GM21576 (cell line): ENCODE measurements around the gene DUOXA1.

Source experiments
- ATAC-seq: cut with Tn5 transposase; IDR thresholded peaks from one replicate; pipeline ENCODE4 v1.9.1; 2021; ENCODE audit warnings: mild to moderate bottlenecking, moderate library complexity; ENCODE audit not compliant: unreplicated experiment

Gene DUOXA1

DNA sequence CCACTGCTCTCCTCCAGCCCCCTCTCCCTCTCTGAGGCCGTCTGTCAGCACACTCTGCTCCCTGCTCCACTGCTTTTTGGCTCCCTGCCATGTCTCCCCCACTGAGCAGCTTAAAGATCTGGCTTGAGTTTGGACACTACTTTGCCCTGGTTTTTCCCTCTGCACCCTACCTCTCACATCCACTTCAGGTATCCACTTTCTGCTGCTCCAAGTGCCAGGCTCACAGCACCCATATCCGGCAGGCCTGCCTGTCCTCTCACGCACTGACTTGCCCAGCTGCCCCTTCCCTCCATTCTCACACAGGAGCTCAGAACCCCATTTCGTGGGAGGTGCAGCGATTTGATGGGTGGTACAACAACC, 3.9 kb upstream of the DUOXA1 start:
- ATAC-seq: no peak

DNA sequence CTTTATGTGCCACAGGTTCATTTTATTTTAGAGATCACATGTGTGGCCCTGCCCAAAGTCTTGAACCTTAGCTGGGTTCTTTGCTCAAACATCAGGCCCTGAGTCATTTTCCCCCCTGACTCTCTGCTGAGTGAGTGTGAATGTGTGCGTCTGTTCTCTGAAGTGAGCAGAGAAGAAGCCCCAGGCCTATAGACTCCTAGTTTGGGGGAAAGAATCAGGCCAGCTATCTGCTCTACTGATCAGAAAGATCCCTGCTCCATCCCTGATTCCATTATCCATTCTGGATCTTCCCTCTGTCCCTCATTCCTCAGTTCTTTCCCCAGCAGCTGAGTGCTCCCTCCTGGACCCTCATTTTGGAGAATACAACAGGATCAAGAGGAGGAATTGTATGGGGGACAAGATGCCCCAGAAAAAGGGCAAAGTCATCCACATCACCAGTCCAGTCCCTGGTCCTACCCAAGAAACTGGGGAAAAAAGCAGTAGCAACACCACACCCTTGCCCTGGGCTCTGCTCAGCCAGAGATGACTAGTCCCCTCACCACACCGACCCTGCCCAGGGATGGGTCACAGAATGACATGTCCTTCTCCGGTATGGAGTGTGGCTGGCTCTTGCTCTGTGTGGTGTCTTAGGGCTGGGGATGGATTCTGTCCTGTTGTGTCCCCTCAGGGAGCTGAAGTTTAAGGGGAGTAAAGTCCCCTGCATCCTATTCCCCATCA, 3.3 kb upstream of the DUOXA1 start:
- ATAC-seq: no peak

DNA sequence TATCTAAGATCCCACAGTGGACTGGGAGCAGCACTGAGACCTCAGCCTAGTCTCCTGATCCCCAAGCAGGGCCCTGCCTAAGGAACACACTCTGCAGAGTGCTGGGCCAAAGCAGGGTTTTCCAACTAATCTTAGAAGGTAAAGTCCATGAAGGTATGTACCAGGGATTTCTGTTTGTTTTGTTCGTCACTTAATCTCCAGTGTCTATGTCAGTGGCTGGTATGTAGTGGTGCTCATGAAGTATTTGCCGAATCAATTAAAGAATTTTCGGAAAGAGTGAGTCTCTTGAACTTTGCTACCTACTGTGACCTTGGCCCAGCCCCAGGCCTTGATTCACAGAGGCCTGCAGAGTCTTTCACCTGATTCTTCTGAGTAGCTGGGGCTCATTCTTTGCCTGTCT, 1.8 kb upstream of the DUOXA1 start:
- no peak for ATAC-seq

DNA sequence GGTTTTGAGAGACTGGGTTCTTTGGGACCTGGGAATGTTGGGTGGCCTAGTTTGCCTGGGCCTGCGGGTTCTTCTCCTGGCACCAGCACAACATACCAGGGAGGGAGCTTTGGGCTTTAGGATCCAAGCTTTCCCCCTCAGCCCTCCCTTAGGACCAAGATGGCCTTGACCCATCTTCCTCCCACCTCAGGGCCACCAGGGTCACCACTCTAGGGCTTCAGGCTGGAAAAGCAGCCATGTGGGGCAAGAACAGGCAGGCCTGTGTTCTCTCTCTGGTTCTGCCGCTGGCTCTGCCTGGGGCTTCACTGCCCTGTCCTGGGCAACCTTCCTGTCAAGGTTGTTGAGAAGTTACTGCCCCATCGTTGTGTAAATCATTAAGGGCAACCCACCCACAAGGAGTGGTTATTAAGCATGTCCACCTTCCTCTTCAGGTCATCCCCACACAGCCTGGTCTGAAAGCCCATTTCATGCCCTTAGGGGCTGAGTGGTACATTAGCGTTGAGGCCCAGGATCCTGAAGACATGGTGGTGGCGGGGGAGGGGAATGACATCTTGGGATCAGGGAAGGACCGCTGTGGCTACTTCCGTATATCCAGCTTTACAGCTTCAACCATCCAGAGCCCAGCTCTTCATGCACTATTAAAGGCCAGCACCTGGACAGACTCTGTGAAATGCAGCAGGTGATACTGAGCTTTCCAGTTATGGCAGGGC, 767 bp upstream of the DUOXA1 start:
- ATAC-seq: no peak

DNA sequence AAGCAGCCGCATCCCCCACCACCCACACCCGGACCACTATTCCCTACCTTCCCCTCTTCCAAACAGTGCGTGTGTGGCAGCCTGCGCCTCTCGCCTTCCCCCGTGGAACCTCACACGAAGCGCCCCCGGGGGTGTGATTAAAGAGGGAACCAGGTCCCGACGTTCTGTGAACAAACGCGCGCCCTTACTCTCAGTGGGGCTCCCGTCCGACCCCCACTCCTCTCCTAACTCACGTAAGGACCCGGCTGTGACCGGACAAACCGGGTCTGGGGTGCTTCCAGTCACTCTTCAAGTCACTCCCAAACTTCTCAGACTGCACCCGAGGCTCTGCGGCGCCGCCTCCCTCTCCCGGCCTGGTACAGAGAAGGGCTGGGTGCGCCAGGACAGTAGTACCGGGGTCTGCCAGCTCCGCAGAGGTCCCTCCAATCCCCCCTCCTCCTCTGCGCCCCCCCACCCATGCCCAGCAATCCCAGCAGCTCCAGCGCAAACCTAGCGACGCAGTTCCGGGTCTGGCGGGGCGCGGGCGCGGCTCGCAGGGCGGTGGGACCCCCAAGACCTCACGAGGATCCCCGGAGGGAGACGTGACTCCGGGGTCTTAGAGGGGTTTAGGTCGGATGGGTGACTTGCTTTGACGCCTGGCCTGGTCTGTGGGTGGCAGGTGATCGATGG, 574 bp downstream of the DUOXA1 start:
- no peak for ATAC-seq

DNA sequence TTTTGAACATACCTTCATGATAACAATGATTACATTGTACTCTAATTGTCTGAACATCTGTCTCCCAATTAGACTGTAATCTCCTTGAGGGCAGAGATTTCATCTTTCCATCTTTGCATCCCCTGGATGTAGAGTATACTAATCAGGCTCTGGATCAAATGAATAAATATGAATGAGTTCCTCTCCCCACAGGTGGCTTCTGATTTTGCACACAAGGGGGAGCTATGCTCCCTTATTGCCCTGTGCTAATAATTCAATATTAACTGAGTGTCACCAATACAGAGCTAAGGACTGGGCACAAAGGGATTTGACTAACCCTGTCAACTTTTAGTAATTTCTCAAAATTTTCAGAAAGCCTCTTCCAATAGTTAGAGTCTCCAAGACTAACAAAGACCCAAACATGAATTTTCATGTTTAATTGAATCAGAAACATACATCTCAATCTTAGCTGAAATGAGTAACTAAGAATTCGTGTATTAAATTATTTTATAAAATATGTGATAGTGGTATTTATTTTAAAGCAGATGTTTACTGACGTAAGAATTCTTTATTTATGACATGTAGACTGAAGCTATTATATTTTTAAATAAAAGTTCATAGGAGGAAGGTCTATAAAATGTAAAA, 3.0 kb downstream of the DUOXA1 start:
- ATAC-seq: no peak

DNA sequence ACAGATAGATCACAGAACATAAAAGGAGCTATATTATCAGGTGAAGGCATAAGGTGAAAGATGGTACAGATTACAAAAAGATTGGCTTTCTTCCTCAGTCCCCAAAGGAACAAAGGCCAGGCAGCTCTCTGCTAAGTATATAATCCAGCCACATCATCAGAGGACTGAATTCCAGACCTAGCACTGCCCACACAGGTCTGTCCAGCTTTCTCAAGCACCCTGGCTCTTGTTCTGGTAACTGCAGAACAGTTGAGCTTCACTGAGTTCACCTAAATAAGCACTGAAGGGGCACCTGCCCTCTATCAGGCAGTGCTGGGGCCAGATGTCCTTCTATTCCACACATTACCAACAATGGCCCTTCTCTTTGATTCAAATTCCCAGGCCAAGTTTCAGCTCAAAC, 6.3 kb downstream of the DUOXA1 start:
- ATAC-seq: no peak

DNA sequence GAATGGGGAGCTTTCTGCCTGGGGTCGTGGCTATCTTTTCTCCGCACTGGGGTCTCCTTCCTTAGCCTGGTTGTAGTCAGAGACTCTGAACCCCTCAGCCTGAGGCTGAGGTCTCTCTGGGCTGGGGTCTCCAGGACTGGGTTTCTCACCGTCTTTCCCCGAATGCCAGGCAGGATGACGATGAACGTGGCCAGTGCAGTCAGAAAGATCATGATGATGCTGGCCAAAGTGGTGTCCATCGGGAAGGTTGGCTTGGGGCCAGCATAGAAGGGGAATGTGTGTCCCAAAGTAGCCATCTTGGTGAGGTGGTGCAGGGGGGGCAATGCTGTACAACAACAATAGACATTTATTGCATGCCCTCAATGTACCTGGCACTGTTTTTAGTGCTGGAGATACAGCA, 7.0 kb downstream of the DUOXA1 start:
- no peak for ATAC-seq

DNA sequence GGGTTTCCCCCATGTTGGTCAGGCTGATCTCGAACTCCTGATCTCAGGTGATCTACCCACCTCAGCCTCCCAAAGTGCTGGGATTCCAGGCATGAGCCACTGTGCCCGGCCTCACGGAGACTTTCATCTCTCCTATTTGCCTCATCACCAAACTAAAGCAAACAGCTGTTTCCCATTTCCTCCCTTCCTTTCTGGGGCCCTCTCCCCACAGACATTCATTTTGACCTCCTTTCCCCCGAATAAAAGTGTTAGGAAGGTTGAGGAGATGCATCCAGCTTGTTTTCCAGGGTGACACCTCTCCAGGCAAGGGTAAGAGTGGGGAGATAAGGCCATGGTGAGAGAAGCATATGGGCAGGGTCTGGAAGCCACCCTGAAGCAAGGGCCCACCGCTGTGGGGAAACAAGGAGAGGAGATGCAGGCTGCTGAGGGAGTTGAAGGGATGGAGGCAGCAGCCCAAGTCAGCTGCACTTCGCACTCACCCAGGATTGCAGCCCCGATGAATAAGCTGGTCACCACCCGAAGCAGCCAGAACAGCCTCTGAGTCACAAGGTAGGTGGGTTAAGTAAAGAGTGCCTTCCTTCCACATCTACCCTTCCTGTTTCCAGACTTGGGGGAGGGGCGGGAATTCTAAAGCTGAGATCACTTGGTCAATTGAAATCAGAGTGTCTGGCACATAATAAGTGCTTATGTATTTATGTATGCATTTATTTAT, 7.8 kb downstream of the DUOXA1 start:
- ATAC-seq: no peak

DNA sequence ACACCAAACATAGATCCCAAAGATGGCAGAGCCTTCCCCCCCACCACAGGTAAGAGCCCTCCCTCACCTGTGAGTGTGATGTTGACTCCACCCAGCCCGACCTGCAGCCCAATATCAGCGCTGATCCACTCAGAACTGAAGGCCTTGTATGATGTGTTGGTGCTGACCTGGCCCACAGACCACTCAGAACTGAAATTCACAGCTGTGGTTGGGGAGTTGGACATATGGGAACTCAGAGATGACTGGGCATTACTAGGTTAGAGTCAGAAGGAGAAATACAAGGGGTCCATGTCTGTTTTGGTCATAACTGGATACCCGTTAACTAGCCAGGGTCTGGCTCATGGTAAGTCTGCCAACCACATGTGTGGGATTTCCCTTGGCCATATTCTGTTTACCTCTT, 8.7 kb downstream of the DUOXA1 start:
- no peak for ATAC-seq

DNA sequence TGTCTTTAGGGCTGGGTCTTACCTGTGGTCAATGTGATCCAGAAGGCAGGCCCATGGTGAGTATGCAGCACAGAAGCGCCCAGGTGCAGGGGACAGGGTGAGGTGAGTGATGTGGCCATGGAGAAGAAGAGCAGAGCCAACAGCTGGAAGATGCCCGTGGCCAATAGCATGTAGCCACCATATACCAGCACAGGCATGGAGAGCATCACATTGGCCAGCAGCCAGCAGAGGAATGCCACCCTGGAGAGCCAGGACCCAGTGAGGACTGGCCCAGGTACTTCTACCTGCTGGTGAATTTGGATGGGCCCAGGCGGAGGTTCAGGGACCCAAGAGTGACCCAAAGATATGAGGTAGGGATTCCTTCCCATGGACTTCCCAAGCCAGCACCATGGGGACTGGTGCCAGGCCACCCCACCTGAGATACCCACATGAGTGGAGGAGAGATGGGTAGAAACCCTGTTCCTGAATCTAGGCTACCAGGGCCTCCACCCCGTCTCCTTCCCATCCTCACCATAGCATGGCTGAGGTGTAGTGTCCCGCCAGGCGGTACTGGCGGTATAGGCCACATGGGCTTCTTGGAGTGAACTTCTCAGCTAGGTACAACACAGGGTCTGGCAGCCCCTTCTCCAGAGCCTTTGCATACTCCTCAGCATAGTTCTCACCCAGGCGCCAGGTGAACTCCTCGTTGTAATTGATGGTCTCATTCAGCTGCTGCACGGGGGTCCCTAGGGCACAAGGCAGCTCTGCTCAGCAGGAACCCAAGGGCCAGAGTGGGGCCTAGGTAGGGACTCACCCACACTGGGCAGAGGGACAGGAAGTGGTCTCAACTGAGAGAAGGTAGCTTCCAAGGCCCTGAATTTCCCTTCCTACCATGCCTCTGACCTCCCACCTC, 9.4 kb downstream of the DUOXA1 start:
- no peak for ATAC-seq

DNA sequence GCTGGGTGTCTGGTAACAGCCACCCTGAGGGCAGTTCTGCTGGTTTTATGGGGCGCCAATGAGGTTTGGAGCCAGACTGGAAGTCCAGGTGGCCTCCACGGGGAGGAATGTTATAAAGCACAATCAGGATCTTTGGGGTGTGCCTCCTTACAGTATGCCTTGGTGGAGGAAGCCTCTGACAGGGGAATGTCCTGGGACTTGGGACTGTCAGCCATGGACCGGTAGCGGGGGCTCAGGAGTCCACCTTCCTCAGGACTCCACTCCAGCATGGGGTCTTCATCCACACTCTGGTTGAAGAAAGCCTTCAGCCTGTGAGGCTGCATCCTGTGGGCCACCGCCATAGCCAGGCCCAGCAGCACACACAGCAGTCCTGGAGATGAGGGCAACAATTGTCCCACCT, 10.7 kb downstream of the DUOXA1 start:
- ATAC-seq: no peak

DNA sequence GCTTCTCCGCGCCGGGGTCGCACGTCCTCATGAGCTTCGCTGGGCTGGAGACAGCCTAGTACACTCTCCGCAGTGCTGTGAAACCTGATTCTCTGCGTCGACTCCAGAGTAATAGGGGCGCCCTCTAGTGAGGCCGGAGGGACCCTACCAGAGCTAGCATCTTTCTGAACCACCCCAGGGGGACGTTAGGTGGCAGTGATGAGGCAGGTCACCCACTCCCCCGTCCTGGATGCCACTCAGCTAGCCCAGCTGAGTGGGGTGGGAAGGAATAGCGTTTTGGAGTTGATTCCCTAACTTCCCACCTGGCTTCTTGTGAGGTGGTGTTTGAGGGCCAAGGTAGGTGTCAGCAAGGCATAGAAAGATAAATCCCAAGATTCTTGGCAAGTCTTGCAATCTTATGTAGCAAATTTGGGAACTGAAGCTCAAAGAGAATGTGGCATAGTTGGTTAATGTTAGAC, 11.5 kb downstream of the DUOXA1 start:
- ATAC-seq: peak; percentile 93

DNA sequence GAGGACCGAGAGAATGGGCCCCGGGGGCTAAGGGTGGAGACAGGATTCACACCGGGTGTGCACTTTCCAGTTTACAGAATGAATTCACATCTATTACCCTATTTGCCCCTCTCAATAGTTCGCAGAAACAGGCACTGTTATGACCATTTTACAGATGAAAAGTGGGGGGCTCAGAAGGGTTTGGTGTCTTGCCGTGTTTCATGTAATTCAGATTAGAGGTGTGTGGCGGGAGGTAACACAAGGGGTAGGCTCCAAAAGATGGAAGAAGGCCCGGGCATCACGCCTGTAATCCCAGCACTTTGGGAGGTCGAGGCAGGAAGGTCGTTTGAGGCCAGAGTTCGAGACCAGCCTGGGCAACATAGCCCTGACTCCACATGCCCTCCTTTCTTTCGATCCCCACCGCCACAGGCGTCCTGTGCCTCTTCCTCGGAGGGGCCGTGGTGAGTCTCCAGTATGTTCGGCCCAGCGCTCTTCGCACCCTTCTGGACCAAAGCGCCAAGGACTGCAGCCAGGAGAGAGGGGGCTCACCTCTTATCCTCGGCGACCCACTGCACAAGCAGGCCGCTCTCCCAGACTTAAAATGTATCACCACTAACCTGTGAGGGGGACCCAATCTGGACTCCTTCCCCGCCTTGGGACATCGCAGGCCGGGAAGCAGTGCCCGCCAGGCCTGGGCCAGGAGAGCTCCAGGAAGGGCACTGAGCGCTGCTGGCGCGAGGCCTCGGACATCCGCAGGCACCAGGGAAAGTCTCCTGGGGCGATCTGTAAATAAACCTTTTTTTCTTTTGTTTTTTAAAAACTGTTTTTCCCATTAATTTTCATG, 12.2 kb downstream of the DUOXA1 start:
- ATAC-seq: peak; percentile 9

DNA sequence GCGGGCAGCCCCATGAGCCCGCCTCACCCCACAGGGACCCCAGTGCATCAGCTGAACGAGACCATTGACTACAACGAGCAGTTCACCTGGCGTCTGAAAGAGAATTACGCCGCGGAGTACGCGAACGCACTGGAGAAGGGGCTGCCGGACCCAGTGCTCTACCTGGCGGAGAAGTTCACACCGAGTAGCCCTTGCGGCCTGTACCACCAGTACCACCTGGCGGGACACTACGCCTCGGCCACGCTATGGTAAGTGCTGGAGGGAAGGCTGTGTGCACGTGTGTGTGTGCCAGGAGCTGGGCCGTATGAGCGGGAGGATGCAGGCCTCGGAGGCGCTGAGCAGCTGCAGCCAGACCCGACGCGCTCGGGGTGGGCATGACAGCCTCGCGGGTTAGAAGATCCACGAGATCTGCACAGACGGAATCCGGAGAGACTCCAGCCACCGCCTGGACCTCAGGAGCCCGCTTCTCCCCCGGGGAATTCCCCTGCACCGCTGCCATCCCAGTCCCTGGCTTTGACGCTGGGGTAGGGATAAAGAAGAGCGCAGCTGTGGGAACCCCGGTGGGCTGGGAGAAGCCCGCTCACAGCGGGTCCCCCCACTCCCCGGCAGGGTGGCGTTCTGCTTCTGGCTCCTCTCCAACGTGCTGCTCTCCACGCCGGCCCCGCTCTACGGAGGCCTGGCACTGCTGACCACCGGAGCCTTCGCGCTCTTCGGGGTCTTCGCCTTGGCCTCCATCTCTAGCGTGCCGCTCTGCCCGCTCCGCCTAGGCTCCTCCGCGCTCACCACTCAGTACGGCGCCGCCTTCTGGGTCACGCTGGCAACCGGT, 13.0 kb downstream of the DUOXA1 start:
- ATAC-seq: no peak

DNA sequence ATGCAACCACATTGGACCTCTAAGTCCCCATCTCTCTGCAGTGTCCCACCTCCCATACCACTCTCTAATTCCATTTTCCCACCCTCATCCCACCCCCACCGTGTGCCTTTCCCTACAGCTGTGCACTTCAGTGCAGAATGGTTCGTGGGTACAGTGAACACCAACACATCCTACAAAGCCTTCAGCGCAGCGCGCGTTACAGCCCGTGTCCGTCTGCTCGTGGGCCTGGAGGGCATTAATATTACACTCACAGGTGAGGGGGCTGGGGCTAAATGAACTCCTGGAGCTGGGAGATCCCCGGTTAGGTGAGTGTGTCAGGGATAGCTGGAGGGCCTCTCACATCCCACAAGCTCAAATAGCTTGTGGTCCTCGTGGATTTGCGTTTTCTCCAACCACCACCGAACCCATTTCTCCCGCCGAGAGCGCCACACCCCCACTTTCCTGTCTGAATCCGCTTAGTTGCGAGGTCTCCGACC, 13.6 kb downstream of the DUOXA1 start:
- no peak for ATAC-seq

DNA sequence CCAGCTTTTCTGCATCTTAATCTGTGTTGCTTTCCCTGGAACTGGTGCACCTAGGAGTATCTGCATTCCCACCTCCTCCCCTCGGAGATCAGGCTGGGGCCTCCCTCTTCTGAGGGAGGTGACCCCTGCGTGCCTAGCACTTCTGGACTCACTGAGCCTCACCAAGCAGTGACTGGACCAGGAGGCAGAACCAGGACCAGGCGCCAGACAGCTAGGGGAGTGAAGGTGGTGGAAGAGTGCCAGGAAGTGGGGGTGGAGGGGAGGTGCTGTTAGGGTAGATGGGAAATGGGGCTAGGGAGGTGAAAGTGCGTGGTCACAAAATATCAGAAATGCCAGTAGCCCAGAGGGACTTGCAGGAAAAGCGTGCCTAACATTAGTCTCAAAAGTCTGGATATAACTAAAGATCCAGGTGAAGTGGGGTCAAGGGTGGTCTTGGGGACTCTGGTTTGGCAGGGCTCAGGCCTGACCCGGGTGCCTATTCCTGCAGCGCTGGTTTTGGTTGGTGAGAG, 14.3 kb downstream of the DUOXA1 start:
- no peak for ATAC-seq

DNA sequence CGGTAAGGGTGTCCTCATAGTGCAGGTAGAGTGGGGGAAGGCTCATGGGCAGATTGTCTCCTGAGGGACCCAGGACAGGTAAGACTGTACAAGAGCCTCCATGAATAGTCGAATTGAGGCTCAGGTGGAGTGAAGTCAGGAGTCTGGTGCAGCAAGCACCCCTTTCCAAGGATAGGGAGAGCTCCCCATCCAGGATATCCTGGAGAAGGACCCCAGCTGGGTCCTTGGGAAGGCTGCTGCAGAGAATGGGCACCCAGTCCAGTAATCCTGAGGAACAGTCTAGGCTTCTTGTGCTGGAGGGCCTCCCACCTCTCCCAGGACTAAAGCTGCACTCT, 15.0 kb downstream of the DUOXA1 start:
- ATAC-seq: no peak
